Measurements from ENCODE around the gene PBX3.

DNA sequence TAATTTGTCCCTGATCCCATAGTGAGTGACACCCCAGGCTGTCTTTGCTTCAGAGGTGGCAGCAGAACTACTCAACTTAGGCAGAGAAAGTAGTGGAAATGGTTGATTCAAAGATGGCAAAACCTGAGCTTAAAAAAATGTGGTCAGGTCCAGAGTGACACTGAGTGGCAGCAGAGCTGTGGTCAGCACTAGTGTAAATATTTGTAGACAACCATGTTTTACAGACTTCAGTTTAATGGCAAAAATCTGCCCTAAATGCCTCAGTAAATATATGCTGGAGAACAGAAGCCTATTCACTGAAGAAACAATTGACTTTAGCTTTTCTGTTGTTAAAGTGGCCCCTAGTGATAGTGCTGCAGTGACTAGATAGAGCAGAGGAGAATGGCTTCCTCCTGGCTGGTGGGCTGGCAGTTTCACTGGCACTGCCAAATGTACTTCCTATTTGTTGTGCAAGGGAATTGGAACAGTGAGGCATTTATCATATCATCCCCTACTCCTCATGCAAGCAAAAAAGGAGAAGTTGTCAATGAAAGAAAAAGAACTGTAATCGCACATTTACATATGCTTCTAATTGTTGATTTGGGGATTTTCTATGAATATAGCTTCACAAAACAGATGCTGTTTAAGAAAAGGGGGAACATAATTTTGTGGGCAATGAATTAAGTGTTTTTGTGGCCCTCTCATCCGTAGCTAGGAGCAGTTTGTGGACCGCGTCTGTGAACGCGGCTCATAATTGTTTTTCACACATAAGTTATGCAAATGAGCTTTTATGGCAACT is 12.0 kb downstream of the PBX3 start:
- TF ChIP-seq EP300 (IDR thresholded peaks at IDR 0.05) (no peak), POLR2A (IDR thresholded peaks at IDR 0.05) (no peak), POLR2AphosphoS5 (IDR thresholded peaks at IDR 0.05) (no peak)
- TF ChIP-seq, protein P1, sequence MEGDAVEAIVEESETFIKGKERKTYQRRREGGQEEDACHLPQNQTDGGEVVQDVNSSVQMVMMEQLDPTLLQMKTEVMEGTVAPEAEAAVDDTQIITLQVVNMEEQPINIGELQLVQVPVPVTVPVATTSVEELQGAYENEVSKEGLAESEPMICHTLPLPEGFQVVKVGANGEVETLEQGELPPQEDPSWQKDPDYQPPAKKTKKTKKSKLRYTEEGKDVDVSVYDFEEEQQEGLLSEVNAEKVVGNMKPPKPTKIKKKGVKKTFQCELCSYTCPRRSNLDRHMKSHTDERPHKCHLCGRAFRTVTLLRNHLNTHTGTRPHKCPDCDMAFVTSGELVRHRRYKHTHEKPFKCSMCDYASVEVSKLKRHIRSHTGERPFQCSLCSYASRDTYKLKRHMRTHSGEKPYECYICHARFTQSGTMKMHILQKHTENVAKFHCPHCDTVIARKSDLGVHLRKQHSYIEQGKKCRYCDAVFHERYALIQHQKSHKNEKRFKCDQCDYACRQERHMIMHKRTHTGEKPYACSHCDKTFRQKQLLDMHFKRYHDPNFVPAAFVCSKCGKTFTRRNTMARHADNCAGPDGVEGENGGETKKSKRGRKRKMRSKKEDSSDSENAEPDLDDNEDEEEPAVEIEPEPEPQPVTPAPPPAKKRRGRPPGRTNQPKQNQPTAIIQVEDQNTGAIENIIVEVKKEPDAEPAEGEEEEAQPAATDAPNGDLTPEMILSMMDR (IDR thresholded peaks at IDR 0.05), result no peak

Data from suprapubic skin (tissue), 4 donors.